ENCODE data around the gene POLG2. TPM values are rescaled to one million over a fixed set of nuclear protein-coding genes. Genes with fewer than 3 reads are reported as not detected.

Gene POLG2
- total and polyA plus RNA-seq, 9 of the 15 experiments (the other 6 are each of a cell fraction or from before 2014, with no cell fraction given) = 13.4 to 44.8 (median 37.0) TPM

- BruUV-seq (replicated peaks) = no TSS peak
- Histone ChIP-seq H3K27me3 (ENCODE audit: control insufficient read depth in 2 of 2, insufficient read depth in 2 of 2, low read length in 2 of 2) (no peaks in the 10 kb centered on the region), H2AFZ (ENCODE audit: low read depth, low read length) (no peak overlapping the region), H3K4me1 (replicated peaks in 1 of 2; ENCODE audit: control insufficient read depth in 2 of 2, insufficient read depth in 2 of 2, low read length in 2 of 2) (no peaks in the 10 kb centered on the region), H3K4me3 (no peak overlapping the region), H3K9me3 (replicated peaks; ENCODE audit: control insufficient read depth, insufficient read depth, low read depth, low read length) (no peaks in the 10 kb centered on the region), H3K4me2 (ENCODE audit: insufficient read depth, low read length) (no peak overlapping the region), H3K27ac (ENCODE audit: extremely low read depth, low read depth, low read length) (no peak overlapping the region), H3K36me3 (ENCODE audit: control insufficient read depth, insufficient read depth, low read length) (peaks cover 93% of the 10 kb centered on the region), H3K9me1 (ENCODE audit: control insufficient read depth, insufficient read depth, low read length) (peaks cover 2% of the 10 kb centered on the region), H4K20me1 (replicated peaks; ENCODE audit: control insufficient read depth, insufficient read depth, low read length) (no peaks in the 10 kb centered on the region), H3K79me2 (ENCODE audit: control insufficient read depth, insufficient read depth, low read length) (peaks cover 8% of the 10 kb centered on the region; the same call in 1 of the 3 replicates), H3K9ac (ENCODE audit: insufficient read depth in 1 of 2, low read depth in 2 of 2, low read length in 2 of 2) (no peak overlapping the region)
- no peak for DNase-seq (ENCODE audit: extremely low read depth in 1 of 4, low spot score in 3 of 4)
- ChIA-PET CTCF (ENCODE audit: low intra/inter-chr PET ratio) (interaction anchor here (0.6 kb wide), 1 partner anchor 102 kb away, joined by 3 read pairs; no protein-coding TSS in a partner anchor), POLR2A (interaction anchor here (0.6 to 2.7 kb wide), 8 partner anchors 8 to 297 kb away, joined by 3 to 15 read pairs (median 4); partner anchors contain the start of gene CEP95)
- no peak for FAIRE-seq
- WGBS (ENCODE audit: insufficient coverage, low coverage, missing lambda C conversion rate) = 97% methylated on average over 5 of the region's 6 CpGs
- ATAC-seq = no peak
- intact Hi-C loops (cut with micrococcal nuclease) = no loop called here
- in situ Hi-C loops (cut with MboI) = no loop called here
- TF ChIP-seq POU5F1 (IDR thresholded peaks at IDR 0.05; ENCODE audit: borderline replicate concordance, low read depth, low read length, partially characterized antibody) = no peak
- TF ChIP-seq, protein P1, sequence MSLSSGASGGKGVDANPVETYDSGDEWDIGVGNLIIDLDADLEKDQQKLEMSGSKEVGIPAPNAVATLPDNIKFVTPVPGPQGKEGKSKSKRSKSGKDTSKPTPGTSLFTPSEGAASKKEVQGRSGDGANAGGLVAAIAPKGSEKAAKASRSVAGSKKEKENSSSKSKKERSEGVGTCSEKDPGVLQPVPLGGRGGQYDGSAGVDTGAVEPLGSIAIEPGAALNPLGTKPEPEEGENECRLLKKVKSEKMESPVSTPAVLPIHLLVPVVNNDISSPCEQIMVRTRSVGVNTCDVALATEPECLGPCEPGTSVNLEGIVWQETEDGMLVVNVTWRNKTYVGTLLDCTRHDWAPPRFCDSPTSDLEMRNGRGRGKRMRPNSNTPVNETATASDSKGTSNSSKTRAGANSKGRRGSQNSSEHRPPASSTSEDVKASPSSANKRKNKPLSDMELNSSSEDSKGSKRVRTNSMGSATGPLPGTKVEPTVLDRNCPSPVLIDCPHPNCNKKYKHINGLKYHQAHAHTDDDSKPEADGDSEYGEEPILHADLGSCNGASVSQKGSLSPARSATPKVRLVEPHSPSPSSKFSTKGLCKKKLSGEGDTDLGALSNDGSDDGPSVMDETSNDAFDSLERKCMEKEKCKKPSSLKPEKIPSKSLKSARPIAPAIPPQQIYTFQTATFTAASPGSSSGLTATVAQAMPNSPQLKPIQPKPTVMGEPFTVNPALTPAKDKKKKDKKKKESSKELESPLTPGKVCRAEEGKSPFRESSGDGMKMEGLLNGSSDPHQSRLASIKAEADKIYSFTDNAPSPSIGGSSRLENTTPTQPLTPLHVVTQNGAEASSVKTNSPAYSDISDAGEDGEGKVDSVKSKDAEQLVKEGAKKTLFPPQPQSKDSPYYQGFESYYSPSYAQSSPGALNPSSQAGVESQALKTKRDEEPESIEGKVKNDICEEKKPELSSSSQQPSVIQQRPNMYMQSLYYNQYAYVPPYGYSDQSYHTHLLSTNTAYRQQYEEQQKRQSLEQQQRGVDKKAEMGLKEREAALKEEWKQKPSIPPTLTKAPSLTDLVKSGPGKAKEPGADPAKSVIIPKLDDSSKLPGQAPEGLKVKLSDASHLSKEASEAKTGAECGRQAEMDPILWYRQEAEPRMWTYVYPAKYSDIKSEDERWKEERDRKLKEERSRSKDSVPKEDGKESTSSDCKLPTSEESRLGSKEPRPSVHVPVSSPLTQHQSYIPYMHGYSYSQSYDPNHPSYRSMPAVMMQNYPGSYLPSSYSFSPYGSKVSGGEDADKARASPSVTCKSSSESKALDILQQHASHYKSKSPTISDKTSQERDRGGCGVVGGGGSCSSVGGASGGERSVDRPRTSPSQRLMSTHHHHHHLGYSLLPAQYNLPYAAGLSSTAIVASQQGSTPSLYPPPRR (CRISPR knock-in tag; IDR thresholded peaks at IDR 0.05; ENCODE audit: borderline replicate concordance) = no peak
- no peak for TF ChIP-seq ZSCAN32 (CRISPR knock-in tag; IDR thresholded peaks at IDR 0.05)
- TF ChIP-seq TFE3 (CRISPR knock-in tag; IDR thresholded peaks at IDR 0.05) = no peak
- no peak for TF ChIP-seq BCOR (IDR thresholded peaks at IDR 0.05)
Observed at GRCh38 chr17:64520359-64520758, 23.5 kb upstream of the POLG2 start.
